ENCODE results near the gene BTLA. TPM values are rescaled to one million over a fixed set of nuclear protein-coding genes. Genes with fewer than 3 reads are reported as not detected.
A peak's percentile ranks its signal among the peaks of the same experiment; 100 is the strongest.
"Not testable (repeated sequence)": the region's sequence is repeated elsewhere in the genome, so short reads cannot be mapped to it uniquely, and the experiment has no call there.

BTLA gene
- total RNA-seq, 2 experiments from 2014 or later: 7.3 to 7.7 TPM

DNA sequence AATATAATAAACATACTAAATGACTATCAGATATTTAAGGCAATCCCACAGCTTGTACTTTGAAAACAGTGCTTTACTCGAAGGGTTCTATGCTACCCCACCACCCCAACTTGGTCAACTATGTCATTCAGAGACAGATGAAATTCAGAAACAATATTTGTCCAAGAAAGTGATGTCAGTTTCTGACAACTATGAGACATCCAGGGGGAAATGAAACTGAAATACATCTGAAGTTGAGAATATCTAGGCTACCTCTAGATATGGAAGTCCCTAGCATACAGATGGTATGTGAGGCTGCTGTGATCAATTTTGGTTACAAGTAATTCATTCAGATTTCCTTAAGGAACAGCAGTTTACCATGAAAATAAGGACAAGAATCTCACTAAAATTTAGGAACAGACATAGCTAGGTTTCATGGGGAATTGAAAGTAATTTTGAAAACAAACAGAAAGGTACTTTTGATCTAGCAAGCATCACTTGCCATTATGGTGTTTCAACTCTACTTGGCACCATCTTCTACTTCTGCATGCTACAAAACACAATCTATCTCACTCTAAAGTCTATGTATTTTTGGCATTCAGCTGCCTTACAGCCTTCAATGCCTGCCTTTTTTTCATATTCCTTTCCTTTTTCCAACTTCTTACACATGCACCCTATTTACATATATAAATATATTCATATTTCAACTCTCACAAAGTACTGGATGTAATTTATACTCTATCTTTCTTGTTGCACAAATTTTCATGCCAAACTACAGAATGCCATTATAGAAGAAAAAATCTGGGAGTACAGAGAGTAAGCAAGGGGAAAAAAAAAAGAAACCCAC lies 40.8 kb upstream of the BTLA start:
- ChIA-PET POLR2A (no interaction called here), CTCF (ENCODE audit: unreplicated experiment) (no interaction called here)
- H3K9me2 ChIP-seq (ENCODE audit: insufficient read depth, low read length): no peaks in the 10 kb centered on the region
- intact Hi-C loops (cut with micrococcal nuclease; ENCODE audit: unreplicated experiment): no loop called here
- TF ChIP-seq EZH2phosphoT487 (IDR thresholded peaks at IDR 0.05; ENCODE audit: borderline replicate concordance, low read depth, low read length): no peak
- TF ChIP-seq, protein P1, sequence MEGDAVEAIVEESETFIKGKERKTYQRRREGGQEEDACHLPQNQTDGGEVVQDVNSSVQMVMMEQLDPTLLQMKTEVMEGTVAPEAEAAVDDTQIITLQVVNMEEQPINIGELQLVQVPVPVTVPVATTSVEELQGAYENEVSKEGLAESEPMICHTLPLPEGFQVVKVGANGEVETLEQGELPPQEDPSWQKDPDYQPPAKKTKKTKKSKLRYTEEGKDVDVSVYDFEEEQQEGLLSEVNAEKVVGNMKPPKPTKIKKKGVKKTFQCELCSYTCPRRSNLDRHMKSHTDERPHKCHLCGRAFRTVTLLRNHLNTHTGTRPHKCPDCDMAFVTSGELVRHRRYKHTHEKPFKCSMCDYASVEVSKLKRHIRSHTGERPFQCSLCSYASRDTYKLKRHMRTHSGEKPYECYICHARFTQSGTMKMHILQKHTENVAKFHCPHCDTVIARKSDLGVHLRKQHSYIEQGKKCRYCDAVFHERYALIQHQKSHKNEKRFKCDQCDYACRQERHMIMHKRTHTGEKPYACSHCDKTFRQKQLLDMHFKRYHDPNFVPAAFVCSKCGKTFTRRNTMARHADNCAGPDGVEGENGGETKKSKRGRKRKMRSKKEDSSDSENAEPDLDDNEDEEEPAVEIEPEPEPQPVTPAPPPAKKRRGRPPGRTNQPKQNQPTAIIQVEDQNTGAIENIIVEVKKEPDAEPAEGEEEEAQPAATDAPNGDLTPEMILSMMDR (conservative IDR thresholded peaks at IDR 0.05; ENCODE audit: low read length): no peak
- H3K79me2 ChIP-seq (ENCODE audit: insufficient read depth, low read depth, low read length): peaks cover 6% of the 10 kb centered on the region; the same call in 1 of the 2 replicates
- no peaks in the 10 kb centered on the region for H4K20me1 ChIP-seq (ENCODE audit: insufficient read depth, low read length)
- no peak overlapping the region for H3K27ac ChIP-seq (ENCODE audit: low read depth, low read length, poor library complexity, severe bottlenecking)
- H3K4me2 ChIP-seq (ENCODE audit: low read length): no peak overlapping the region
- no TSS peak for BruUV-seq (replicated peaks)
- peaks cover 5% of the 10 kb centered on the region for H3K4me1 ChIP-seq (ENCODE audit: insufficient read depth, low read length, poor library complexity, severe bottlenecking)
- peaks cover 97% of the 10 kb centered on the region for H3K36me3 ChIP-seq (ENCODE audit: insufficient read depth, low read length)
- H2AFZ ChIP-seq (ENCODE audit: low read length): no peak overlapping the region
- no peaks in the 10 kb centered on the region for H3K9me3 ChIP-seq (ENCODE audit: low read length)
- DNase-seq (ENCODE audit: low spot score): no peak
- H3K4me3 ChIP-seq (ENCODE audit: low read depth, low read length, poor library complexity, severe bottlenecking): no peak overlapping the region

DNA sequence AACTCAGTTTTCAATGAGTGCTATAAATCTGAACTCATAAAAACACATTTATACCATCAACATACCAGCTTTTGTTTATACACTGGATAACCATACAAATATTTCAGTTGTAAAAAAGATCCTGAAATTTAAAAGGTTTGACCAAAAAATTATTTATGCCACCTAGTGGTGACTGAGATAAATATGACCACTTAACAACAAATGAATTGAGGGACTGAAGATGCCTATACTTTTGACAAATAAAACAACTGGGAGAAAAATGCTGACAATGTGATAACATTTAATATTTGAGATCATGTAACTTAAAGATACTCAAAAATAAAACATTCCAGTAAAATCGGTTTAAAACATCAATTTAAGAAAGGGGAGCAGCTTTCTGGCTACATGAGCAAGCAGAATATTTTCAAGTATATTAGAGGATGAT lies 32.1 kb upstream of the BTLA start:
- CTCF ChIA-PET (ENCODE audit: unreplicated experiment): no interaction called here
- no peaks in the 10 kb centered on the region for H3K79me2 ChIP-seq (ENCODE audit: insufficient read depth, low read depth, low read length)
- BruUV-seq (replicated peaks): no TSS peak
- H3K4me3 ChIP-seq (ENCODE audit: low read depth, low read length, poor library complexity, severe bottlenecking): no peak overlapping the region
- POLR2A ChIA-PET: interaction anchor here (0.6 to 0.7 kb wide), 2 partner anchors 394 to 423 kb away, joined by 3 read pairs; no protein-coding TSS in a partner anchor
- TF ChIP-seq EZH2phosphoT487 (IDR thresholded peaks at IDR 0.05; ENCODE audit: borderline replicate concordance, low read depth, low read length): no peak
- TF ChIP-seq, protein P1 (conservative IDR thresholded peaks at IDR 0.05; ENCODE audit: low read length): peak; percentile 90
- H3K27ac ChIP-seq (ENCODE audit: low read depth, low read length, poor library complexity, severe bottlenecking): no peak overlapping the region
- no peaks in the 10 kb centered on the region for H3K9me3 ChIP-seq (ENCODE audit: low read length)
- no peaks in the 10 kb centered on the region for H3K4me1 ChIP-seq (ENCODE audit: insufficient read depth, low read length, poor library complexity, severe bottlenecking)
- intact Hi-C loops (cut with micrococcal nuclease; ENCODE audit: unreplicated experiment): loop anchor here (1.0 kb wide), 1 partner anchor 419 kb away; no protein-coding TSS in a partner anchor
- no peak overlapping the region for H3K4me2 ChIP-seq (ENCODE audit: low read length)
- H3K36me3 ChIP-seq (ENCODE audit: insufficient read depth, low read length): peaks cover 95% of the 10 kb centered on the region
- H3K9me2 ChIP-seq (ENCODE audit: insufficient read depth, low read length): no peaks in the 10 kb centered on the region
- DNase-seq (ENCODE audit: low spot score): peak; percentile 61
- H4K20me1 ChIP-seq (ENCODE audit: insufficient read depth, low read length): no peaks in the 10 kb centered on the region
- no peak overlapping the region for H2AFZ ChIP-seq (ENCODE audit: low read length)

DNA sequence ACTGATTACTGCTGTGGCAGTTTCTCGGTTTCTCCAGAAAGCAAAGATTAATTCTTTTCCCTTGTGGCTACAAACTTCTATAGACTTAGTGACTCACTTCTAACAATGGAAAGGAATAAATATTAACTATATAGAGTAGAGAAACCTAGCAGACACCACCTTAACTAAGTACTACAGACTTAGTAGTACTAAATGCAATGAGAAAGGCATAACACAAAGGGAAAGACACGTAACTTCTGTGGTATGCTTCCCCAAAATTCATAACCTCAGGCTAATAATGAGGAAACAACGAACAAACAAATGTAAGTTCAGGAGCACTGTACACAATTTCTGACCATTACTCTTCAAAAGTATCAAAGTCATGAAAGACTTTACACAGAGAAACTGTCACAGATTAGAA lies 31.3 kb upstream of the BTLA start:
- Histone ChIP-seq H3K36me3 (ENCODE audit: insufficient read depth, low read length) (peaks cover 87% of the 10 kb centered on the region), H3K4me2 (ENCODE audit: low read length) (no peak overlapping the region), H3K9me3 (ENCODE audit: low read length) (no peaks in the 10 kb centered on the region), H3K4me1 (ENCODE audit: insufficient read depth, low read length, poor library complexity, severe bottlenecking) (no peaks in the 10 kb centered on the region), H3K4me3 (ENCODE audit: low read depth, low read length, poor library complexity, severe bottlenecking) (no peak overlapping the region), H3K9me2 (ENCODE audit: insufficient read depth, low read length) (no peaks in the 10 kb centered on the region), H2AFZ (ENCODE audit: low read length) (no peak overlapping the region), H4K20me1 (ENCODE audit: insufficient read depth, low read length) (no peaks in the 10 kb centered on the region), H3K27ac (ENCODE audit: low read depth, low read length, poor library complexity, severe bottlenecking) (no peak overlapping the region), H3K79me2 (ENCODE audit: insufficient read depth, low read depth, low read length) (no peaks in the 10 kb centered on the region)
- intact Hi-C loops (cut with micrococcal nuclease; ENCODE audit: unreplicated experiment): no loop called here
- POLR2A ChIA-PET: interaction anchor here (0.6 to 0.7 kb wide), 2 partner anchors 393 to 422 kb away, joined by 3 read pairs; no protein-coding TSS in a partner anchor
- CTCF ChIA-PET (ENCODE audit: unreplicated experiment): no interaction called here
- no TSS peak for BruUV-seq (replicated peaks)
- no peak for DNase-seq (ENCODE audit: low spot score)
- TF ChIP-seq, protein P1 (conservative IDR thresholded peaks at IDR 0.05; ENCODE audit: low read length): no peak
- no peak for TF ChIP-seq EZH2phosphoT487 (IDR thresholded peaks at IDR 0.05; ENCODE audit: borderline replicate concordance, low read depth, low read length)

DNA sequence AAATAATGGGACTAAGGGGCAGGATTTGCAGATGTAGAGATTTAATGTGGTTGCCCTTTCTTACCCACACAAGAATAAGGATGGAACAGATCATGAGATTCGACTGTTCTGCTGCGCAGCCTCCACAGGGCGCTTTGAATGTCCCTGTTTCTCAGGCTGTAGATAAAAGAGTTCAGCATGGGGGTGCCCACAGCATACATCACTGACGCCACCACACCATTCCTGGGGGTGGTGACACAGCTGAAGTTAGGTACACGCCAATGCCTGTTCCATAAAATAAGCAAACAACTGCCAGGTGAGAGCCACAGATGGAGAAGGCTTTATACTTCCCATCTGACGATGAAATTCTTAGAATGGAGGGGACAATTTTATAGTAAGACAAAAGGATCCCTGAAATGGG lies 24.9 kb upstream of the BTLA start:
- CTCF ChIA-PET (ENCODE audit: unreplicated experiment); POLR2A ChIA-PET; BruUV-seq (replicated peaks): not testable (repeated sequence)

More for the DNA sequence above, 24.9 kb upstream of the BTLA start:
- H2AFZ ChIP-seq (ENCODE audit: low read length); DNase-seq (ENCODE audit: low spot score); H3K79me2 ChIP-seq (ENCODE audit: insufficient read depth, low read depth, low read length); H3K4me1 ChIP-seq (ENCODE audit: insufficient read depth, low read length, poor library complexity, severe bottlenecking); H3K9me3 ChIP-seq (ENCODE audit: low read length); H3K27ac ChIP-seq (ENCODE audit: low read depth, low read length, poor library complexity, severe bottlenecking); intact Hi-C loops (cut with micrococcal nuclease; ENCODE audit: unreplicated experiment); H3K4me3 ChIP-seq (ENCODE audit: low read depth, low read length, poor library complexity, severe bottlenecking); H3K9me2 ChIP-seq (ENCODE audit: insufficient read depth, low read length); H4K20me1 ChIP-seq (ENCODE audit: insufficient read depth, low read length); H3K4me2 ChIP-seq (ENCODE audit: low read length): not testable (repeated sequence)
- peaks cover 29% of the 10 kb centered on the region for H3K36me3 ChIP-seq (ENCODE audit: insufficient read depth, low read length)
